NCI-H146 treated with DMSO at 0.1 percent for 48 hours (cell line): Measurements from ENCODE around the gene NCBP1.
"Not testable (repeated sequence)": the region's sequence is repeated elsewhere in the genome, so short reads cannot be mapped to it uniquely, and the experiment has no call there.

Experiments used
- DNase-seq: peaks from one replicate; lab custom pipeline; 2025; ENCODE audit not compliant: unreplicated experiment; lab: John Stamatoyannopoulos, UW

NCBP1 gene

GRCh38 chr9:97622483-97622882, 11.1 kb upstream of the NCBP1 start:
- not testable (repeated sequence) for DNase-seq

- no peak for DNase-seq
These were observed 9.7 kb upstream of the NCBP1 start for GRCh38 chr9:97623946-97624345.

GRCh38 chr9:97625620-97626019, 8.0 kb upstream of the NCBP1 start:
- no peak for DNase-seq

DNA sequence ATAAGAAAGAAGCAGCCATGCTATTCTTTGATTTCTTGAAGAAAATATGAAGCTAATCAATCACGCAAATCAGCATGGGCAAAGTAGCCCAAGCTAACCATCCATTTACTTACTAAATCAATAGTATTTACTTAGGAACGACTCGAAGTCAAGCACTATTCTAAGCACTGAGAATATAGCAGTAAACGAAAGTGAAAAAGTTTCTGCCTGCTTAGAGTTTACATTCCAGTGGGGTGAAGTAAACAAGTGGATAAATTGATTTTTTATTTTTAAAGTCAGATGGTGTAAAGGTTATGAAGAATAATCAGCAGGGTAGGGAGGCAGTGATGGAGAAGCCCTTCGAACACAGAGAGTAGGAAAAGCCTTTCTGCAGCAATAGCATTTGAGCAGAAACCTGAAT, 6.0 kb upstream of the NCBP1 start:
- DNase-seq = no peak

DNA sequence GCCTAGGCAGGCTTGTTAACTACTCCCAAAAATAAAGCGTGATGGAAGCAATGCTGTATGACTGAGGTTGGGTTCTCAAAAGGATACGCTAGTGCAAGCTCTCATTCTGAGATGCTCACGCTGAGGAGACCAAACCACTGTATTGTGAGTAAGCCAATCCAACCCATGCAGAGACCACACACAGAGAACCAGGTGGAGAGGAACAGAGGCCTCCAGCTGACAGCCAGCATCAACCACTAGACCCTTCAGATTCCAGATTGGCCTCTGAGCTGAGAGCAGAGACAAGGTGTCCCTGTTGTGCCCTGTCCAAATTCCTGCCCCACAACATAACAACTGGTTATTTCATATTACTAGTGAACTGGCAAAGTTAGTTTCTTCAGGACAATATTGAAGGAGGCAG, 5.0 kb upstream of the NCBP1 start:
- DNase-seq = no peak

GRCh38 chr9:97629156-97629555, 4.5 kb upstream of the NCBP1 start:
- DNase-seq = no peak

DNA sequence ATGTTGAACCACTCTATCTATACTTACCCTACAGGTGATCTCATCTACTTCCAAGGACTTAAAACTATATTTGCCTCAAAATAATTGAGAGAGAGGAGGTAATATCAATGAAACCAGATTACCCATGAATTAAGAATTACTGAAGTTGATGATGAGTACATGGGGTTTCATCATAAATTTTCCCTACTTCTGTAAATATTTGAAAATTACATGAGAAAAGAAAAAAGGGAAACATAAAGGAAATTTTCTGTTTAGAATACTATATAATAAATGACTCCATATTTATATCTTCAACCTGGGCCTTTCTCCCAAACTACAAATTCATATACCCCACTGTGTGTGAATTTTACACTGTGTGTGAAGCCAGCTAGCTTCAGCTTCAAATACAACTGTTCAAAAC, 3.0 kb upstream of the NCBP1 start:
- no peak for DNase-seq

DNA sequence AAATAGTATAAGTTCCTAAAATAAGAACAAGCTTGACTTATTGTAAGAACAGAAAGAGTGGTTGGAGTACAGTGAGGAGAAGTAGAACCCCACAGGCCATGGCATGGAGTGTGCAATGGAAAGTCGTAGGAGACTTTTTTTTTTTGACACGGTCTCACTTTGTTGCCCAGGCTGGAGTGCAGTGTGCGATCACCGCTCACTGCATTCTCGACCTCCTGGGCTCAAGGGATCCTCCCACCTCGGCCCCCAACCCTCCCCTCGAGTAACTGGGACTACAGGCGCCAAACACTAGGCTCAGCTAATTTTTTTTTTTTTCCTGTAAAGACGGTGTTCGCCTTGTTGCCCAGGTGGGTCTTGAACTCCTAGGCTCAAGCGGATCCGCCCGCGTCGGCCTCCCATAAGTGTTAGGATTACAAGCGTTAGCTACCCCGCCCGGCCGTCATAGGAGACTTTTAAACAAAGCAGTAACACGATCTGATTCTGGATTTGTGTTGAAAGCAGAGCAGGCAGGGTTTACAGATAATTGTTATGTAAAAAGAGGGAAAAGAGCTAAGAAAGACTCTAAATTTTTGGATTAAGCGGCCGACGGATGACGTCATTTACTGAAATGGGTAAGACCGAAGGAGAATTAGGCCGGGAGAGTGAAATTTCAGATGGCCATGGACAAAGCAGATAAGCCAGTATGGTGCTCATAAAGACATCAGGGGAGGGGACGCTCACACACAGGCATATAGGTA, 1.2 kb upstream of the NCBP1 start:
- DNase-seq = no peak

GRCh38 chr9:97633859-97634490, 354 bp downstream of the NCBP1 start:
- DNase-seq = no peak

GRCh38 chr9:97635026-97635425, 1.4 kb downstream of the NCBP1 start:
- DNase-seq = no peak

DNA sequence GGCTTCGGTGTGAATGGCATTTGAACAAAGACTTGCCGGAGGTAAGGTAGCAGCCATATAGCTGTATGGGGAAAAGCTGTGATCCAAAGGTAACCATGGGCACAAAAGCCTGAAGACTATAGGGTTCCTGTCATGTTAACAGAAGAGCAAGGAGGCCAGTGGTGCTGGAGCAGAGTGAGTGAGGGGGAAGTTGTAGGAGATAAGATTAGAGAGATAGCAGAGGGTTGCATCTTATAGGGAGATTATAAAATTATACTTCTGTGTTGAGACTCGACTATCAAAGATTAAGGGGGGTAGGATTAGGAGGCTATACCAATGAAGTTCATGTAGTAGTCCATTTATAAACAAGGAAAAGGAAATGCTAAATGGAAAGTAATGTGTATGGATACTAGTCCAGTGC, 3.3 kb downstream of the NCBP1 start:
- DNase-seq = no peak

DNA sequence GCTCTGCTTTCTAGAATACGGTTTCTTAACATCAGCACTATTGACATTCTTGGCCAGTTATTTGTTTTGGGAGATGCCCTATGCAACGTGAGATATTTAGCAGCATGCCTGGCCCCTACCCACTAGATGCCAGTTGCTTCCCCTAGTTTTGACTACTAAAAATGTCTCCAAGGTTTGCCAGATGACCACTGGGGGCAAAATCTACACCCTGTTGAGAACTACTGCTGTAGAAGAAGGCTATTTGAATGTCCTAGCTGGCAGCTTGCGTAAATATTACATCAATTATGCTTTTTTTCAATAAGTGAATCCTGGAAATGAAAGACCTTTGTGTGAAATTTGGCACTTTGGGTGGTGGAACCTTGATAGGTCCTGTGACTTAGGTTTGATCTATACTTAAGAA, 5.0 kb downstream of the NCBP1 start:
- no peak for DNase-seq

DNA sequence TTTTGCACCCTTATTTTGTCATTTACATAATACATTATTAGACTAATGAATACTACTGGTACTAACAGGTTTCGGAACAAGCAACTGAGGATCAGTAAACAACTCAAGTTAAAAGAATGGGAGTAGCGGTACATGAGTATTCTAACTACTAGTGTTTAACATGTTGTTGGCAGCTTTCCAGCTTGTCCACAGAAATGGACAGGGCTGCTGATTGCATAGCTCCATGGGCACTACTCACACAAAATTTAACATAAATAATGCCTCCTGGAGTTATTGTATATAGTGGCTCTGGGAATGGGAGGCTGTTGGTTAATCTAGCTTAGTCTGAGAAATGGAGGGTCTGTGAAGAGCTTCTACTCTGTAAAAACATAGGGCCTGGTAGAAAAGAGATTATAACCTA, 6.7 kb downstream of the NCBP1 start:
- DNase-seq = peak; percentile 38

DNA sequence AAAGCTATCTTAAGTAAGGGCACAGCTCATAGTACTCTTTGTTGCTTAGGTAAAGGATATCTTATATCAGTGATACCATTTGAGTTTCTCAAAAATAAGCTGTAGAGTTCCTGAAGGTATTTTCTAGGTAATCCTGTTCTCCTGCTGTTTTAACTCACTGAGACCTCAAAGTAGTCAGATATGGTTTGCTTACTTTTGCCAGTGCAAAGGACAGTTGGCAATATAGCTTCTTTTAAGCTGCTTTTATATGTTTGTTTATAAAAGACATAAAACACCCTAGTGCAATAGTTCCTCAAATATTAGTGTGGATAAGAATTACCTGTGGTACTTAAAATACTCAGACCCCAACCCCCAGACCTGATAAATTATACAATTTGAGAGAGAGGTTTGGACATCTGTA, 12.1 kb downstream of the NCBP1 start:
- no peak for DNase-seq

DNA sequence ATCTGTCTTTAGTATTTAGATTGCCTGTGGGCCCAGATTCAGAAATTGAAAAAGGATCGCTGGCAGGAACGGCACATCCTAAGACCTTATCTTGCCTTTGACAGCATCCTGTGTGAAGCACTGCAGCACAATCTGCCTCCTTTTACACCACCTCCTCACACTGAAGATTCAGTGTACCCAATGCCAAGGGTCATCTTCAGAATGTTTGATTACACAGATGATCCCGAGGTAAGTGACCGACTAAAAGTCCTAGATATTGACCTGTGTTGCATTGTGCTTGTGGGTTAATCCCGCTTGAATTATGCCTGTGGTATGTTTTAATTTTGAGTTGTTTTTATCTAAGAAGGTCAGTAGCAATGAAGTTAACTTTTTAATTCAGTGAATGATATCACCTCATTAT, 14.4 kb downstream of the NCBP1 start:
- DNase-seq = no peak

DNA sequence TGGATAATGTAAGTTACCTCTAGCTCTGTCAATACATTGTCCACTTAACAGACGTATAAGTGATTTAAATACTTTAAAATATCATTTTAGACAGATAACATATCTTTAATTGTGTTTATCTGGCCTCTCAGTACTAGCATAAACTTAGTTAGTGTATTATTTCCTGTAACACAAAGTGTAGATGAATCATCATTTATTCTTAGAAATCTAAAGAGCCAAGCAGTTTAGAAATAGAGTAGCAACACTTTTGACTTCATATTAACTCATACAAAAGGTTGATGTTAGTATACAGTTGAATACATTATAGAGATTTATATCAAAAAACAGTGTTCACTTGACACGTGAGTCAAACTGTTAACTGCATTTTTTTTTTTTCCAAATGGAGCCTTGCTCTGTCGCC, 18.0 kb downstream of the NCBP1 start:
- no peak for DNase-seq

DNA sequence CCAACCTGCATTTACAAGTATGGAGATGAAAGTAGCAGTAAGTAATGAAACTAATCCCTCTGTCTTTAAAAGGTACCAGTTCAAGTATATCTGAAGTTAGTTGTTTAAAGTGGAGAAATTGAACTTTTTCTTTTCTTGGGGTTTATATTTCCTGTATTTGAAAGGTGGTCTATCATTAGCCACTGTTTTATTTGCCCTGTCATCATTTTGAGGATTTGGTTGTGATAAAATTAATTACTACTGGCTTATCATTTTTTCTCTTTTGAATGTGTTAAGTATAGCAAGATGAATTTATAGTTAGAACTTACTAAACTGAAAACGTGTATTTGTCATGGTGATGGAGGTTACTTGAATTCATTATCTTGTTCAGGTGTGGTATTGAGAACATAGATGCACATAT, 25.1 kb downstream of the NCBP1 start:
- no peak for DNase-seq

DNA sequence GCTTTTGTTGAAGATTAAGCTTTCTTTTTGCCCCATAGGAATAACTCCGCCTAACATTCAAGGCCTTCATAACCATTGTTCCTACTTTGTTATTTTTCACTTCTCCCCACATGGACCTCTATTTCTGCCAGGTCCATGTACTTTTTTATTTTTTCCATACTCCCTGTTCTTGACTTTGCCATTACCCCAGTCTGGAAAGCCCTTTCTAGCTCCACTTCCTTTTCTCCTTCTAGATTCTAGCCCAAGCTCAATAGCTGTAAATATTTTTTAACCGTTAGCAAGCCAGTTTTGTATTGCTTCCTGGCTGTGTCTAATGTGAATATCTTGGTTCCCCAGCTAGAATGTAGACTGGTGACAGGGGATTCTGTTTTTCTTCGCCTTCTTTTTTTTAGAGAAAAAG, 26.1 kb downstream of the NCBP1 start:
- DNase-seq = no peak

DNA sequence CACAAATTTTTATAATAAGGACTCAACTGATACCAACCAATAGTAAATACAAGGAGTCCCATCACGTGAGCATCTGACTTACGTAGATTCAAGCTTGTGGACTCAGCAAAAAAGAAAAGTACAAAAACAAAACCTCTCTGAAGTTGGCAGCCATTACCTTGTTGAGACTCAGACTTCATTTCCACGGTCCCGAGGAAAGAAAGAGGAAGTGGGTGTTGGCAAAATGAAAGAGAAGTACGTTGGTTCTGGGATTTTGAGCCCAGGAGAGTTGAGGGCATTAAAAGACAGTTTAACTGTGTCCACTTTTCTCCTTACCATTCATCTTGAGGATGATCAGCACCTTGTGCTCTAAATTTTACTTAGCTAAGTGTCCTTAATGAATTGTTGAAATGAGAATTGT, 26.7 kb downstream of the NCBP1 start:
- no peak for DNase-seq

DNA sequence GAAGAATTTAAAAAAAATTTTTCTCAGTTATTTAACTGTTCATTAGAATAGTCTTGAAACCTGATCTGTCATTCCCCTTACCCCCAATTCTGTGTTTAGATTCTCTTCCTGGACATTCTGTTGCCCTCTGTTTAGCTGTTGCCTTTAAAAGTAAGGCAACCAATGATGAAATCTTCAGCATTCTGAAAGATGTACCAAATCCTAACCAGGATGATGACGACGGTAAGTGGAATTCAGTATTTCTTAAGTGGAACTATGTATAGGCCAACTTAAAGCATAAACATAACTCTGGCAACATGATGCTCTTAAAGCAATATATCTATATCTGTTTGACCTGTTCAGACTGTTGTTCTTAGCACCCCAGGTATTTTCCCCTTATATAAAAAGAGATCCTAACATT, 27.2 kb downstream of the NCBP1 start:
- no peak for DNase-seq

DNA sequence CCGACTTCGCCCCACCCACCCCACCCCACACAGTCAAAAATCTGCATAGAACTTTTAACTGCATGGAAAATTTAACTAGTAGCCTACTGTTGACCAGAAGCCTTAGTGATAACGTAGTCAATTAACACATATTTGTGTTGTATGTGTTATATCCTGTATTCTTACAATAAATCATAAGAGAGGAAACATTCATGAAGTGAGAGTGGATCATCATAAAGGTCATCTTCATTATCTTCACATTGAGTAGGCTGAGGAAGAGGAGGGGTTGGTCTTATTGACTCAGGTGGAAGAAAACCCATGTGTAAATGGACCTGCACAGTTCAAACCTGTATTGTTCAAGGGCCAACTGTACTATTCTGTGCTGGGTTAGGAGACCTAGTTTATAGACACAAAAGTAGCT, 32.1 kb downstream of the NCBP1 start:
- no peak for DNase-seq

- DNase-seq = no peak
These were observed 33.5 kb downstream of the NCBP1 start for GRCh38 chr9:97666907-97667686.
